CD14-positive monocyte (primary cell): ENCODE measurements around the gene SCP2. TPM values are rescaled to one million over a fixed set of nuclear protein-coding genes. Genes with fewer than 3 reads are reported as not detected.

Experiments used
- DNase-seq, 3 donors: peaks; one replicate each; pipeline ENCODE4 v3.0.0-alpha.2; 2011 to 2022
- H2AFZ ChIP-seq: 2 replicates; pipeline ENCODE4 v1.6.0; 2012; ENCODE audit warnings: mild to moderate bottlenecking, low read depth, low read length, inconsistent platforms; ENCODE audit not compliant: insufficient read depth, poor library complexity, severe bottlenecking
- H3K27ac ChIP-seq, 2 donors: 1 replicate in 1 of 2; 2 replicates in 1 of 2; pipeline ENCODE4 v1.5.1; 2012 to 2013; ENCODE audit warnings: low read length in 2 of 2, control low read depth in 1 of 2, inconsistent platforms in 1 of 2, low read depth in 1 of 2, mild to moderate bottlenecking in 1 of 2
- H3K27me3 ChIP-seq, 2 donors: one replicate each; pipeline versions ENCODE4 v1.6.0 to v1.6.1; 2011 to 2013; ENCODE audit warnings: low read length in 2 of 2; ENCODE audit not compliant: control insufficient read depth in 2 of 2, insufficient read depth in 2 of 2
- H3K36me3 ChIP-seq, 2 donors: replicated peaks in 1 of 2; 1 replicate in 1 of 2; 2 replicates in 1 of 2; pipeline versions ENCODE4 v1.5.1 to v1.6.1; 2012 to 2013; ENCODE audit warnings: low read length in 2 of 2, control low read depth in 1 of 2, inconsistent platforms in 1 of 2, mild to moderate bottlenecking in 1 of 2; ENCODE audit not compliant: insufficient read depth in 2 of 2, control insufficient read depth in 1 of 2
- H3K4me1 ChIP-seq, 2 donors: 1 replicate in 1 of 2; 2 replicates in 1 of 2; pipeline versions ENCODE4 v1.5.1 to v1.6.1; 2012 to 2013; ENCODE audit warnings: low read length in 2 of 2, control low read depth in 1 of 2, inconsistent platforms in 1 of 2, mild to moderate bottlenecking in 1 of 2, moderate library complexity in 1 of 2; ENCODE audit not compliant: insufficient read depth in 2 of 2, control insufficient read depth in 1 of 2
- H3K4me2 ChIP-seq: replicated peaks from 2 replicates; pipeline ENCODE3; 2012; ENCODE audit warnings: low read length, moderate library complexity, mild to moderate bottlenecking; ENCODE audit not compliant: poor library complexity, severe bottlenecking; ENCODE audit errors: extremely low read depth
- H3K4me3 ChIP-seq, 3 experiments: fragments of 200-600 bp in 1 of 3; sonication (generic) in 1 of 3; replicated peaks in 1 of 3; 1 replicate in 2 of 3; 2 replicates in 1 of 3; pipeline ENCODE4 v1.5.1; 2011 to 2013; ENCODE audit warnings: low read length in 3 of 3, mild to moderate bottlenecking in 3 of 3, control low read depth in 2 of 3, low read depth in 2 of 3, inconsistent platforms in 1 of 3, moderate library complexity in 1 of 3
- H3K79me2 ChIP-seq: 2 replicates; pipeline ENCODE4 v1.6.0; 2012; ENCODE audit warnings: mild to moderate bottlenecking, control low read depth, inconsistent platforms, low read length, moderate library complexity; ENCODE audit not compliant: insufficient read depth
- H3K9ac ChIP-seq: 2 replicates; pipeline ENCODE4 v1.6.0; 2017; ENCODE audit warnings: low read length, mild to moderate bottlenecking; ENCODE audit not compliant: insufficient read depth, poor library complexity, severe bottlenecking
- H3K9me3 ChIP-seq, 2 donors: replicated peaks in 1 of 2; 1 replicate in 1 of 2; 2 replicates in 1 of 2; pipeline versions ENCODE4 v1.5.1 to v1.6.1; 2012 to 2013; ENCODE audit warnings: low read length in 2 of 2, control low read depth in 1 of 2; ENCODE audit not compliant: control insufficient read depth in 1 of 2, insufficient read depth in 1 of 2
- H4K20me1 ChIP-seq: 2 replicates; pipeline ENCODE4 v1.6.0; 2012; ENCODE audit warnings: mild to moderate bottlenecking, low read length, control low read depth, moderate library complexity; ENCODE audit not compliant: insufficient read depth
- H3K27ac Mint-ChIP-seq, 7 donors: one replicate each; pipeline ENCODE4 v1.8.0; 2020; ENCODE audit warnings: mild to moderate bottlenecking in 7 of 7, mixed read lengths in 7 of 7, moderate library complexity in 6 of 7, inconsistent platforms in 2 of 7
- H3K27me3 Mint-ChIP-seq, 3 donors: one replicate each; pipeline ENCODE4 v1.8.0; 2021 to 2022; ENCODE audit warnings: low read depth in 3 of 3, mild to moderate bottlenecking in 3 of 3, mixed read lengths in 3 of 3, moderate library complexity in 3 of 3, inconsistent platforms in 1 of 3
- H3K36me3 Mint-ChIP-seq, 2 donors: one replicate each; pipeline ENCODE4 v1.8.0; 2020; ENCODE audit warnings: mixed read lengths in 2 of 2, inconsistent platforms in 1 of 2, mild to moderate bottlenecking in 1 of 2
- H3K4me1 Mint-ChIP-seq: one replicate; pipeline ENCODE4 v1.8.0; 2020; ENCODE audit warnings: mild to moderate bottlenecking, mixed read lengths
- H3K4me3 Mint-ChIP-seq, 2 donors: one replicate each; pipeline ENCODE4 v1.8.0; 2020; ENCODE audit warnings: mild to moderate bottlenecking in 2 of 2, mixed read lengths in 2 of 2, moderate library complexity in 1 of 2
- H3K9me3 Mint-ChIP-seq, 7 donors: one replicate each; pipeline ENCODE4 v1.8.0; 2020 to 2022; ENCODE audit warnings: mixed read lengths in 7 of 7, mild to moderate bottlenecking in 6 of 7, moderate library complexity in 6 of 7, inconsistent platforms in 2 of 7
- WGBS: methylation state at CpG from one replicate; pipeline ENCODE4 v1.1.5; 2013; ENCODE audit warnings: missing lambda C conversion rate; ENCODE audit not compliant: insufficient coverage; 5-methylcytosine and 5-hydroxymethylcytosine counted together
- intact Hi-C, 2 donors: fragments of 100-400 bp; cut with micrococcal nuclease; formaldehyde crosslinking; loops; one replicate each; pipeline versions ENCODE4 v1.15.0 to v1.15.1; 2023
- polyA plus RNA-seq, 3 donors: library from polyadenylated mRNA; depleted of rRNA in 1 of 3; unstranded in 2 of 3; stranded (reverse) in 1 of 3; fragments of 300-500 nt in 2 of 3; fragments of >200 nt in 1 of 3; fragmentation: Illumina TruSeq in 2 of 3; gene quantifications; 1 replicate in 2 of 3; 2 replicates in 1 of 3; pipeline ENCODE4 v1.2.3, GENCODE V29; 2012 to 2021
- TF ChIP-seq, protein P1 (sequence below): fragments of 200-600 bp; IDR thresholded peaks from one replicate; pipeline ENCODE4 v1.8.0; 2022; ENCODE audit warnings: antibody characterized with exemption, mild to moderate bottlenecking

SCP2 gene
- polyA plus RNA-seq, 3 donors: 56.3 to 197 (median 156) TPM

GRCh38 chr1:53057127-53057526 is 130.1 kb downstream of the SCP2 start:
- Histone ChIP-seq H3K4me1 (peaks cover 0 to 3% of the 10 kb centered on the region in 2 donors), H3K4me3 (no peak overlapping the region), H3K9me3 (peaks cover 0 to 4% of the 10 kb centered on the region in 2 donors), H3K9ac (no peak overlapping the region), H3K27me3 (peaks cover 29 to 32% of the 10 kb centered on the region in 2 donors), H3K79me2 (no peaks in the 10 kb centered on the region), H3K36me3 (peaks cover 5 to 16% of the 10 kb centered on the region in 2 donors), H2AFZ (no peak overlapping the region), H3K27ac (no peak overlapping the region), H3K4me2 (no peak overlapping the region), H4K20me1 (no peaks in the 10 kb centered on the region)
- intact Hi-C loops: no loop called here
- no peak for DNase-seq
- no peak overlapping the region for H3K4me3 Mint-ChIP-seq
- TF ChIP-seq, protein P1, sequence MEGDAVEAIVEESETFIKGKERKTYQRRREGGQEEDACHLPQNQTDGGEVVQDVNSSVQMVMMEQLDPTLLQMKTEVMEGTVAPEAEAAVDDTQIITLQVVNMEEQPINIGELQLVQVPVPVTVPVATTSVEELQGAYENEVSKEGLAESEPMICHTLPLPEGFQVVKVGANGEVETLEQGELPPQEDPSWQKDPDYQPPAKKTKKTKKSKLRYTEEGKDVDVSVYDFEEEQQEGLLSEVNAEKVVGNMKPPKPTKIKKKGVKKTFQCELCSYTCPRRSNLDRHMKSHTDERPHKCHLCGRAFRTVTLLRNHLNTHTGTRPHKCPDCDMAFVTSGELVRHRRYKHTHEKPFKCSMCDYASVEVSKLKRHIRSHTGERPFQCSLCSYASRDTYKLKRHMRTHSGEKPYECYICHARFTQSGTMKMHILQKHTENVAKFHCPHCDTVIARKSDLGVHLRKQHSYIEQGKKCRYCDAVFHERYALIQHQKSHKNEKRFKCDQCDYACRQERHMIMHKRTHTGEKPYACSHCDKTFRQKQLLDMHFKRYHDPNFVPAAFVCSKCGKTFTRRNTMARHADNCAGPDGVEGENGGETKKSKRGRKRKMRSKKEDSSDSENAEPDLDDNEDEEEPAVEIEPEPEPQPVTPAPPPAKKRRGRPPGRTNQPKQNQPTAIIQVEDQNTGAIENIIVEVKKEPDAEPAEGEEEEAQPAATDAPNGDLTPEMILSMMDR: no peak
- H3K4me1 Mint-ChIP-seq: peaks cover 4% of the 10 kb centered on the region
- peaks cover 22 to 24% of the 10 kb centered on the region in 2 donors for H3K36me3 Mint-ChIP-seq
- 93% methylated on average over 2 of the region's 2 CpGs for WGBS
- H3K9me3 Mint-ChIP-seq: peaks cover 0 to 4% (median 1%) of the 10 kb centered on the region in 7 donors
- no peak overlapping the region for H3K27ac Mint-ChIP-seq
- H3K27me3 Mint-ChIP-seq: peaks cover 24 to 47% (median 28%) of the 10 kb centered on the region in 3 donors

DNA sequence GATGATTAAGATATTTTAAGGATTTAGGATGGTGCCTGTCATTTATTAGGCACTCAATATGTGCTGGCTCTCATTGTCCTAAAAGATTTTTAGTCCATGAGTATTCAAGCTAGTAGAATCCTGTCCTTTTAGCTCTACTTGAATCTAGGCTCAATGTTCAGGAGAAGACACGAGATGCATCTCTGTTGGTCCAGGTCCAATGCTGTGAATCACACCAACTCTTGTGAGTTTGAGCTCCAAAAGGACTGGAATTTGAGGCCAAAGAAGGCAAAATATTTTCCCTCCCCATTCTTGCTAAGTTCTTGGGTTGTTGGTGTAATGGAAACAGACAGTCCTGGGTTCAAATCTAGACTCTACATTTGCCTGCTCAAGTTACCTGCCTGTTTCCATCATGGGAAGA is 133.5 kb downstream of the SCP2 start:
- no peaks in the 10 kb centered on the region for H4K20me1 ChIP-seq
- no peak overlapping the region for H3K4me3 ChIP-seq
- no peaks in the 10 kb centered on the region for H3K36me3 Mint-ChIP-seq
- no peak for DNase-seq
- 100% methylated on average over 1 of the region's 1 CpG for WGBS
- no peak overlapping the region for H3K27ac ChIP-seq
- no peak overlapping the region for H3K27ac Mint-ChIP-seq
- peaks cover 0 to 3% of the 10 kb centered on the region in 2 donors for H3K4me1 ChIP-seq
- H3K9ac ChIP-seq: no peak overlapping the region
- H3K27me3 ChIP-seq: peaks cover 44 to 54% of the 10 kb centered on the region in 2 donors
- TF ChIP-seq, protein P1: no peak
- H3K4me3 Mint-ChIP-seq: no peak overlapping the region
- H3K4me2 ChIP-seq: no peak overlapping the region
- H3K9me3 Mint-ChIP-seq: peaks cover 0 to 7% (median 2%) of the 10 kb centered on the region in 7 donors
- peaks cover 6% of the 10 kb centered on the region for H3K4me1 Mint-ChIP-seq
- intact Hi-C loops: no loop called here
- no peaks in the 10 kb centered on the region for H3K36me3 ChIP-seq
- H3K9me3 ChIP-seq: peaks cover 0 to 13% of the 10 kb centered on the region in 2 donors
- no peaks in the 10 kb centered on the region for H3K79me2 ChIP-seq
- peaks cover 44 to 72% (median 49%) of the 10 kb centered on the region in 3 donors for H3K27me3 Mint-ChIP-seq
- no peak overlapping the region for H2AFZ ChIP-seq
